Lower leg skin (tissue), 3 donors: Measurements from ENCODE around the gene DHPS.

Experiments used
- CTCF ChIP-seq, 3 donors: fragments of 450-650 bp; IDR thresholded peaks; one replicate each; pipeline ENCODE4 v1.5.1; 2016; ENCODE audit warnings: antibody characterized with exemption in 3 of 3, mild to moderate bottlenecking in 3 of 3, moderate library complexity in 2 of 3
- POLR2A ChIP-seq, 2 donors: fragments of 450-650 bp; IDR thresholded peaks; one replicate each; pipeline ENCODE4 v1.6.1; 2016 to 2017; ENCODE audit warnings: antibody characterized with exemption in 2 of 2, mild to moderate bottlenecking in 1 of 2, moderate library complexity in 1 of 2

GRCh38 chr19:12701596-12702282 is 20.1 kb upstream of the DHPS start:
- no peak for TF ChIP-seq CTCF (IDR thresholded peaks at IDR 0.05)
- TF ChIP-seq POLR2A (IDR thresholded peaks at IDR 0.05): no peak
